GM18907 (cell line): ENCODE data around the gene CACFD1.

Experiments used
- ATAC-seq: cut with Tn5 transposase; IDR thresholded peaks from one replicate; pipeline ENCODE4 v1.9.1; 2021; ENCODE audit warnings: mild to moderate bottlenecking, moderate library complexity; ENCODE audit not compliant: unreplicated experiment

CACFD1 gene

GRCh38 chr9:133515615-133516255, 56.0 kb downstream of the CACFD1 start:
- no peak for ATAC-seq

GRCh38 chr9:133516256-133516960, 56.6 kb downstream of the CACFD1 start:
- ATAC-seq, result no peak

- ATAC-seq, result no peak
Observed at GRCh38 chr9:133516961-133517350, 57.2 kb downstream of the CACFD1 start.

GRCh38 chr9:133517711-133518110, 57.9 kb downstream of the CACFD1 start:
- ATAC-seq, result no peak

GRCh38 chr9:133518200-133518599, 58.4 kb downstream of the CACFD1 start:
- ATAC-seq, result no peak

- no peak for ATAC-seq
Observed at GRCh38 chr9:133518706-133519449, 59.1 kb downstream of the CACFD1 start.

- no peak for ATAC-seq
Observed at GRCh38 chr9:133519693-133520092, 59.9 kb downstream of the CACFD1 start.

GRCh38 chr9:133520121-133520835, 60.5 kb downstream of the CACFD1 start:
- no peak for ATAC-seq
